Ishikawa (cell line): Measurements from ENCODE around the gene PANX1.

ENCODE experiments used
- CEBPB ChIP-seq: IDR thresholded peaks from 2 replicates; pipeline ENCODE4 v1.6.1; 2012
- CREB1 ChIP-seq: IDR thresholded peaks from 2 replicates; pipeline ENCODE4 v1.6.1; 2012; ENCODE audit warnings: low read depth
- EGR1 ChIP-seq: IDR thresholded peaks from 2 replicates; pipeline ENCODE4 v1.6.1; 2012
- EP300 ChIP-seq: IDR thresholded peaks from 2 replicates; pipeline ENCODE4 v1.6.1; 2012; ENCODE audit warnings: borderline replicate concordance
- FOXM1 ChIP-seq: IDR thresholded peaks from 2 replicates; pipeline ENCODE4 v1.6.1; 2012; ENCODE audit warnings: low read depth, borderline replicate concordance
- MAX ChIP-seq: IDR thresholded peaks from 2 replicates; pipeline ENCODE4 v1.6.1; 2012
- NFIC ChIP-seq: IDR thresholded peaks from 2 replicates; pipeline ENCODE4 v1.6.1; 2012
- RAD21 ChIP-seq: IDR thresholded peaks from 2 replicates; pipeline ENCODE4 v1.6.1; 2012; ENCODE audit warnings: low read depth
- TAF1 ChIP-seq: IDR thresholded peaks from 2 replicates; pipeline ENCODE4 v1.6.1; 2012; ENCODE audit warnings: low read depth, mild to moderate bottlenecking
- TCF12 ChIP-seq: IDR thresholded peaks from 2 replicates; pipeline ENCODE4 v1.6.1; 2012; ENCODE audit warnings: low read depth
- TEAD4 ChIP-seq: IDR thresholded peaks from 2 replicates; pipeline ENCODE4 v1.6.1; 2012
- USF1 ChIP-seq: IDR thresholded peaks from 2 replicates; pipeline ENCODE4 v1.6.1; 2012
- YY1 ChIP-seq: IDR thresholded peaks from 2 replicates; pipeline ENCODE4 v1.6.1; 2012; ENCODE audit warnings: low read depth
- ZBTB7A ChIP-seq: IDR thresholded peaks from 2 replicates; pipeline ENCODE4 v1.6.1; 2012; ENCODE audit warnings: low read depth
- TF ChIP-seq, protein P1 (sequence below): IDR thresholded peaks from 2 replicates; pipeline ENCODE4 v1.6.1; 2012; ENCODE audit warnings: low read depth, mild to moderate bottlenecking

The PANX1 gene

GRCh38 chr11:94170953-94171352 is 42.3 kb downstream of the PANX1 start:
- TF ChIP-seq FOXM1 (no peak), YY1 (no peak), CEBPB (no peak), TEAD4 (no peak), EGR1 (no peak), RAD21 (no peak), TCF12 (no peak), EP300 (no peak), MAX (no peak), ZBTB7A (no peak), TAF1 (no peak), CREB1 (no peak), NFIC (no peak), USF1 (no peak)
- TF ChIP-seq, protein P1, sequence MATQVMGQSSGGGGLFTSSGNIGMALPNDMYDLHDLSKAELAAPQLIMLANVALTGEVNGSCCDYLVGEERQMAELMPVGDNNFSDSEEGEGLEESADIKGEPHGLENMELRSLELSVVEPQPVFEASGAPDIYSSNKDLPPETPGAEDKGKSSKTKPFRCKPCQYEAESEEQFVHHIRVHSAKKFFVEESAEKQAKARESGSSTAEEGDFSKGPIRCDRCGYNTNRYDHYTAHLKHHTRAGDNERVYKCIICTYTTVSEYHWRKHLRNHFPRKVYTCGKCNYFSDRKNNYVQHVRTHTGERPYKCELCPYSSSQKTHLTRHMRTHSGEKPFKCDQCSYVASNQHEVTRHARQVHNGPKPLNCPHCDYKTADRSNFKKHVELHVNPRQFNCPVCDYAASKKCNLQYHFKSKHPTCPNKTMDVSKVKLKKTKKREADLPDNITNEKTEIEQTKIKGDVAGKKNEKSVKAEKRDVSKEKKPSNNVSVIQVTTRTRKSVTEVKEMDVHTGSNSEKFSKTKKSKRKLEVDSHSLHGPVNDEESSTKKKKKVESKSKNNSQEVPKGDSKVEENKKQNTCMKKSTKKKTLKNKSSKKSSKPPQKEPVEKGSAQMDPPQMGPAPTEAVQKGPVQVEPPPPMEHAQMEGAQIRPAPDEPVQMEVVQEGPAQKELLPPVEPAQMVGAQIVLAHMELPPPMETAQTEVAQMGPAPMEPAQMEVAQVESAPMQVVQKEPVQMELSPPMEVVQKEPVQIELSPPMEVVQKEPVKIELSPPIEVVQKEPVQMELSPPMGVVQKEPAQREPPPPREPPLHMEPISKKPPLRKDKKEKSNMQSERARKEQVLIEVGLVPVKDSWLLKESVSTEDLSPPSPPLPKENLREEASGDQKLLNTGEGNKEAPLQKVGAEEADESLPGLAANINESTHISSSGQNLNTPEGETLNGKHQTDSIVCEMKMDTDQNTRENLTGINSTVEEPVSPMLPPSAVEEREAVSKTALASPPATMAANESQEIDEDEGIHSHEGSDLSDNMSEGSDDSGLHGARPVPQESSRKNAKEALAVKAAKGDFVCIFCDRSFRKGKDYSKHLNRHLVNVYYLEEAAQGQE, result no peak

GRCh38 chr11:94171693-94172440 is 43.2 kb downstream of the PANX1 start:
- TF ChIP-seq RAD21, result peak; percentile 49
- no peak for TF ChIP-seq EP300

DNA sequence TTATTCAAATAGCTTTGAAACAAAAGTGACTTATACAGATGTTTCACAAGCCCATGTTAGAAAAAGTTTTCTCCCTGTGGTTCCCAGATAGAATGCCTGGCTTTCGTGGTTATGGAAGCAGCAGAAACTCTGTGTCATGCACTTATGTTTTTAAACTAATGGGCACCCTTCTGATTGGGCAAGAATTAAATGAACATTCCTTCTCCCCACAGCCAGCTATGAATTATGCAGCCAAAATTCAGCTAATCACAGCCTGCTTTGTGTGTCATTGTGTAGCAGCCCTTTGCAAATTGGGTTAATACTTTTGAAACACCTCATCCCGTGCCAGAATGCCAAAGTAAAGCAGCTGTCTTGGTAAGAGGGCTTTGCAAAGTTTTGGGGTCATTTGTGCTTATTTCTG is 46.9 kb downstream of the PANX1 start:
- TF ChIP-seq CREB1, result no peak
- TF ChIP-seq TEAD4, result no peak
- TF ChIP-seq ZBTB7A, result no peak
- TF ChIP-seq EP300, result no peak
- TF ChIP-seq YY1, result no peak
- no peak for TF ChIP-seq MAX
- TF ChIP-seq, protein P1, result no peak
- TF ChIP-seq CEBPB, result no peak
- TF ChIP-seq EGR1, result no peak
- TF ChIP-seq NFIC, result no peak
- TF ChIP-seq USF1, result no peak
- no peak for TF ChIP-seq RAD21
- no peak for TF ChIP-seq FOXM1
- no peak for TF ChIP-seq TAF1
- TF ChIP-seq TCF12, result no peak

DNA sequence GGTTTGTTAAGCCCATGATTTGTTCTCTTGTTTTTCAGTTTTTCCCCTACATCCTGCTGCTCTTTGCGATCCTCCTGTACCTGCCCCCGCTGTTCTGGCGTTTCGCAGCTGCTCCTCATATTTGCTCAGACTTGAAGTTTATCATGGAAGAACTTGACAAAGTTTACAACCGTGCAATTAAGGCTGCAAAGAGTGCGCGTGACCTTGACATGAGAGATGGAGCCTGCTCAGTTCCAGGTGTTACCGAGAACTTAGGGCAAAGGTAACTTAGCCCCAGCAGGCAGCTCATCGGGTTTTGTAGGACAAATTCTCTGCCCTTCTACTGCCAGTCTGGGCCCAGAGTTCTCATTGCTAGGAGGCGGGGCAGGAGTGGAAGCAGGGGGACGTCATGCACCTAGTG is 49.7 kb downstream of the PANX1 start:
- TF ChIP-seq RAD21 (no peak), TAF1 (no peak), ZBTB7A (no peak), CEBPB (no peak), FOXM1 (no peak), TEAD4 (no peak)

- TF ChIP-seq YY1 (no peak), FOXM1 (no peak), MAX (no peak), EGR1 (no peak), TAF1 (no peak), NFIC (no peak), EP300 (no peak), CEBPB (no peak), RAD21 (no peak), CREB1 (no peak), TEAD4 (no peak)
Observed at GRCh38 chr11:94179696-94180095, 51.1 kb downstream of the PANX1 start.

GRCh38 chr11:94181526-94181925 is 52.9 kb downstream of the PANX1 start:
- TF ChIP-seq EGR1 (no peak), ZBTB7A (no peak), CREB1 (no peak), TEAD4 (no peak)
- TF ChIP-seq, protein P1, result no peak
